KBM-7 (cell line): Measurements from ENCODE around the gene HIP1.
A peak's percentile ranks its signal among the peaks of the same experiment; 100 is the strongest.
"Not testable (repeated sequence)": the region's sequence is repeated elsewhere in the genome, so short reads cannot be mapped to it uniquely, and the experiment has no call there.

ENCODE experiments used
- DNase-seq: peaks from one replicate; pipeline ENCODE4 v3.0.0-alpha.2; 2015
- in situ Hi-C: fragments of 300-500 bp; cut with MboI; formaldehyde crosslinking; loops from 2 replicates; pipeline ENCODE4 v1.14.3; 2020; ENCODE audit warnings: low sequenced_read_pairs, low pct_unique_long_range_greater_than_20kb, mixed read lengths

HIP1 gene

GRCh38 chr7:75628055-75628454, 110.7 kb downstream of the HIP1 start:
- in situ Hi-C loops, result no loop called here
- DNase-seq, result no peak

GRCh38 chr7:75626954-75627353, 111.8 kb downstream of the HIP1 start:
- DNase-seq, result no peak
- in situ Hi-C loops, result no loop called here

GRCh38 chr7:75625868-75626267, 112.9 kb downstream of the HIP1 start:
- no peak for DNase-seq
- in situ Hi-C loops, result no loop called here

GRCh38 chr7:75624134-75624832, 114.5 kb downstream of the HIP1 start:
- in situ Hi-C loops, result no loop called here
- peak; percentile 90 for DNase-seq

- in situ Hi-C loops, result no loop called here
- no peak for DNase-seq
These were observed 115.2 kb downstream of the HIP1 start for GRCh38 chr7:75623390-75624133.

GRCh38 chr7:75621124-75621523, 117.6 kb downstream of the HIP1 start:
- DNase-seq, result no peak
- in situ Hi-C loops, result no loop called here

- DNase-seq, result no peak
- in situ Hi-C loops, result no loop called here
These were observed 119.1 kb downstream of the HIP1 start for GRCh38 chr7:75619636-75620035.

GRCh38 chr7:75617634-75618234, 121.0 kb downstream of the HIP1 start:
- in situ Hi-C loops, result no loop called here
- DNase-seq, result peak; percentile 99

GRCh38 chr7:75616421-75617167, 122.1 kb downstream of the HIP1 start:
- no peak for DNase-seq
- in situ Hi-C loops, result no loop called here

GRCh38 chr7:75614401-75614800, 124.3 kb downstream of the HIP1 start:
- in situ Hi-C loops, result no loop called here
- DNase-seq, result no peak

- in situ Hi-C loops, result no loop called here
- no peak for DNase-seq
These were observed 125.4 kb downstream of the HIP1 start for GRCh38 chr7:75613351-75613750.

- in situ Hi-C loops, result no loop called here
- DNase-seq, result no peak
These were observed 127.1 kb downstream of the HIP1 start for GRCh38 chr7:75611557-75612178.

GRCh38 chr7:75609416-75609815, 129.3 kb downstream of the HIP1 start:
- in situ Hi-C loops, DNase-seq: not testable (repeated sequence)

GRCh38 chr7:75608451-75609122, 130.2 kb downstream of the HIP1 start:
- no peak for DNase-seq
- in situ Hi-C loops, result no loop called here

GRCh38 chr7:75604408-75604807, 134.3 kb downstream of the HIP1 start:
- in situ Hi-C loops, result no loop called here
- DNase-seq, result no peak

- DNase-seq, in situ Hi-C loops: not testable (repeated sequence)
These were observed 135.9 kb downstream of the HIP1 start for GRCh38 chr7:75602831-75603230.

GRCh38 chr7:75601539-75601938, 137.2 kb downstream of the HIP1 start:
- no peak for DNase-seq

GRCh38 chr7:75600748-75601147, 138.0 kb downstream of the HIP1 start:
- in situ Hi-C loops, DNase-seq: not testable (repeated sequence)

More at GRCh38 chr7:75601539-75601938, 137.2 kb downstream of the HIP1 start:
- in situ Hi-C loops, result no loop called here
